A549 (cell line): ENCODE measurements around the gene RASD2. TPM values are rescaled to one million over a fixed set of nuclear protein-coding genes. Genes with fewer than 3 reads are reported as not detected.

ENCODE experiments used
- ATAC-seq, 2 experiments: fragments of 200-7000 bp in 1 of 2; fragments of >200 bp in 1 of 2; cut with Nextera tagmentation in 1 of 2; cut with Tn5 transposase in 1 of 2; 3 replicates each; pipeline versions ENCODE4 v1.8.0 to v1.9.1; 2018 to 2020; ENCODE audit warnings: mild to moderate bottlenecking in 1 of 2, moderate library complexity in 1 of 2
- CTCF ChIA-PET: fragments of 300-600 bp; sonication (Branson Sonifier 250); formaldehyde crosslinking; extraction: SDS; loops from one replicate; lab custom pipeline; 2021; ENCODE audit warnings: antibody characterized with exemption, inconsistent platforms; lab: Yijun Ruan, JAX
- POLR2A ChIA-PET: fragments of 350-600 bp; formaldehyde crosslinking; extraction: SDS; loops from one replicate; lab custom pipeline; 2021; ENCODE audit warnings: antibody characterized with exemption, inconsistent platforms; lab: Yijun Ruan, JAX
- DNase-seq, 2 experiments: peaks; one replicate each; pipeline versions ENCODE4 v3.0.0 to v3.0.0-alpha.2; 2011 to 2016; ENCODE audit warnings: low read depth in 1 of 2, low spot score in 1 of 2
- FAIRE-seq: peaks from 2 replicates; lab custom pipeline; 2011; peaks lifted over from hg19 to GRCh38; lab: Jason Lieb, UNC
- H3K27ac ChIP-seq, 2 experiments: fragments of >200 bp; sonication (Bioruptor Twin); formaldehyde crosslinking; 3 replicates each; pipeline ENCODE4 v1.5.1; 2016 to 2017
- H3K4me1 ChIP-seq: fragments of >200 bp; sonication (Bioruptor Twin); formaldehyde crosslinking; 3 replicates; pipeline ENCODE4 v1.6.1; 2016
- H3K4me2 ChIP-seq: fragments of >200 bp; sonication (Bioruptor Twin); formaldehyde crosslinking; 3 replicates; pipeline ENCODE4 v1.6.1; 2016
- H3K4me3 ChIP-seq: fragments of >200 bp; sonication (Bioruptor Twin); formaldehyde crosslinking; 3 replicates; pipeline ENCODE4 v1.5.1; 2016
- H3K9me3 ChIP-seq: fragments of >200 bp; sonication (Bioruptor Twin); formaldehyde crosslinking; 3 replicates; pipeline ENCODE4 v1.6.1; 2016
- CBX8 ChIP-seq: fragments of 200-600 bp; sonication (generic); IDR thresholded peaks from 2 replicates; pipeline ENCODE4 v1.6.1; 2016
- CHD4 ChIP-seq: fragments of 200-600 bp; sonication (generic); IDR thresholded peaks from 2 replicates; pipeline ENCODE4 v1.6.1; 2016; ENCODE audit warnings: antibody characterized with exemption, mild to moderate bottlenecking, borderline replicate concordance
- EHF ChIP-seq: fragments of 250-450 bp; sonication (Bioruptor Pico); IDR thresholded peaks from 2 replicates; pipeline ENCODE4 v1.5.0; 2020; ENCODE audit warnings: mild to moderate bottlenecking
- EHMT2 ChIP-seq: fragments of 200-600 bp; sonication (generic); IDR thresholded peaks from 2 replicates; pipeline ENCODE4 v1.6.1; 2016; ENCODE audit warnings: antibody characterized with exemption, low read depth, mild to moderate bottlenecking, moderate library complexity
- ESRRA ChIP-seq: fragments of 150-350 bp; IDR thresholded peaks from 2 replicates; pipeline ENCODE4 v1.6.1; 2014; ENCODE audit warnings: mild to moderate bottlenecking, low read length, borderline replicate concordance
- GATA3 ChIP-seq: IDR thresholded peaks from 2 replicates; pipeline ENCODE4 v1.6.1; 2012; ENCODE audit warnings: borderline replicate concordance
- HEYL ChIP-seq: fragments of 250-450 bp; sonication (Bioruptor Pico); IDR thresholded peaks from 2 replicates; pipeline ENCODE4 v1.8.0; 2021; ENCODE audit warnings: mild to moderate bottlenecking, moderate library complexity
- HOXA7 ChIP-seq: fragments of 250-450 bp; sonication (Bioruptor Pico); IDR thresholded peaks from 2 replicates; pipeline ENCODE4 v1.5.0; 2020; ENCODE audit warnings: mild to moderate bottlenecking, moderate library complexity
- HOXB5 ChIP-seq: fragments of 250-450 bp; sonication (Bioruptor Pico); IDR thresholded peaks from 2 replicates; pipeline ENCODE4 v1.5.0; 2020; ENCODE audit warnings: mild to moderate bottlenecking, moderate library complexity
- JUN ChIP-seq, 2 experiments: fragments of >200 bp; sonication (Bioruptor Twin); formaldehyde crosslinking; IDR thresholded peaks; 2 replicates in 1 of 2; 3 replicates in 1 of 2; pipeline ENCODE4 v1.6.1; 2016 to 2017
- JUNB ChIP-seq: fragments of >200 bp; sonication (Bioruptor Twin); formaldehyde crosslinking; IDR thresholded peaks from 2 replicates; pipeline ENCODE4 v1.6.1; 2016
- KDM1A ChIP-seq: fragments of 200-600 bp; sonication (generic); IDR thresholded peaks from 2 replicates; pipeline ENCODE4 v1.6.1; 2016; ENCODE audit warnings: low read depth, mild to moderate bottlenecking
- MYC ChIP-seq: IDR thresholded peaks from 2 replicates; pipeline ENCODE4 v1.6.1; 2012; ENCODE audit warnings: mild to moderate bottlenecking, inconsistent platforms, low read length, improper control_type of control experiment, borderline replicate concordance
- POLR2A ChIP-seq: IDR thresholded peaks from 2 replicates; pipeline ENCODE4 v1.6.1; 2012; ENCODE audit warnings: mild to moderate bottlenecking, low read length
- POLR2AphosphoS2 ChIP-seq: conservative IDR thresholded peaks from 2 replicates; pipeline ENCODE4 v1.6.1; 2012; ENCODE audit warnings: low read length, improper control_type of control experiment, inconsistent platforms
- RARB ChIP-seq: fragments of 250-450 bp; sonication (Bioruptor Pico); IDR thresholded peaks from 2 replicates; pipeline ENCODE4 v1.8.0; 2021; ENCODE audit warnings: mild to moderate bottlenecking, moderate library complexity
- RFX5 ChIP-seq: fragments of 450-650 bp; IDR thresholded peaks from 2 replicates; pipeline ENCODE4 v1.7.1; 2014; ENCODE audit warnings: antibody characterized with exemption, mild to moderate bottlenecking, moderate library complexity
- SMC3 ChIP-seq: fragments of >200 bp; sonication (Bioruptor Twin); formaldehyde crosslinking; IDR thresholded peaks from 3 replicates; pipeline ENCODE4 v1.6.1; 2018; ENCODE audit warnings: inconsistent platforms
- SREBF2 ChIP-seq: fragments of 450-650 bp; IDR thresholded peaks from 2 replicates; pipeline ENCODE4 v1.6.1; 2014; ENCODE audit warnings: mild to moderate bottlenecking, moderate library complexity
- TP53 ChIP-seq: fragments of 250-450 bp; sonication (Bioruptor Pico); IDR thresholded peaks from 2 replicates; pipeline ENCODE4 v1.5.0; 2021; ENCODE audit warnings: mild to moderate bottlenecking, moderate library complexity
- ZFP36 ChIP-seq: fragments of 450-650 bp; IDR thresholded peaks from 2 replicates; pipeline ENCODE4 v1.6.1; 2014; ENCODE audit warnings: borderline replicate concordance; ENCODE audit not compliant: partially characterized antibody
- WGBS: methylation state at CpG from one replicate; pipeline ENCODE4 v1.1.6; 2017; ENCODE audit errors: missing lambda C conversion rate; 5-methylcytosine and 5-hydroxymethylcytosine counted together
- polyA plus RNA-seq, 4 experiments: library from polyadenylated mRNA; depleted of rRNA in 3 of 4; stranded (reverse); fragments of >200 nt; fragmentation: RNase III in 1 of 4; extraction: RNeasy Plus Mini Kit Qiagen cat#74134 plus additional on column Dnase treatment in 1 of 4; gene quantifications; 2 replicates in 3 of 4; 3 replicates in 1 of 4; pipeline ENCODE4 v1.2.3, GENCODE V29; 2011 to 2017
- TF ChIP-seq, protein P1 (sequence below): fragments of >200 bp; sonication (Bioruptor Twin); formaldehyde crosslinking; IDR thresholded peaks from 3 replicates; pipeline ENCODE4 v1.5.1; 2016
- TF ChIP-seq, protein P2 (sequence below): fragments of 250-450 bp; sonication (Bioruptor Pico); IDR thresholded peaks from 2 replicates; pipeline ENCODE4 v1.5.0; 2020; ENCODE audit warnings: low read depth, mild to moderate bottlenecking, moderate library complexity
- TF ChIP-seq, protein P3 (sequence below): fragments of >200 bp; sonication (Bioruptor Twin); formaldehyde crosslinking; IDR thresholded peaks from 2 replicates; pipeline ENCODE4 v1.6.1; 2016
- TF ChIP-seq, protein P4 (sequence below): fragments of 150-350 bp; IDR thresholded peaks from 2 replicates; pipeline ENCODE4 v1.6.1; 2014; ENCODE audit warnings: low read depth, mild to moderate bottlenecking, low read length
- TF ChIP-seq, protein P5 (sequence below): IDR thresholded peaks from 2 replicates; pipeline ENCODE4 v1.6.1; 2012

The RASD2 gene
- polyA plus RNA-seq, 2 of the 4 experiments (the other 2 are of a cell fraction), result 0.61 to 1.2 TPM

DNA sequence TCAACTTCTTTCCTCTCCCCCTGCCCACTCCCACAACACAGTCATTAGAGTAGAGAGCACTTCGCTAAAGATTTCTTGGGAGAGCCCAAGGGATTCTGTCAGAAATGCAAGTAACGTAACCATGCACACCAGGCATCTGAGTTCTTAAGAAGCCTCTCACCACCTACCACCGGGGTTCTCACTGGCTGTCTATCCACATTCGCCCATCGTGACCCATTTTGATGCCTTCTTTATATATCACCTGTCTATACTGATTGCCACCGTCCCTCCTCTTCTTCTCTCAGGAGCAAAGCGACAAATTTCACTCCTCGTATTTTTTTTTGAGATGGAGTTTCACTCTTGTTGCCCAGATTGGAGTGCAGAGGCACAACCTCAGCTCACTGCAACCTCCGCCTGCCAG lies 23.9 kb upstream of the RASD2 start:
- Histone ChIP-seq H3K4me3 (no peak overlapping the region), H3K4me2 (no peak overlapping the region), H3K27ac (no peak overlapping the region), H3K9me3 (no peaks in the 10 kb centered on the region), H3K4me1 (0 out of 3 replicates have a peak, but pooled peaks cover 5% of the 10 kb centered on the region)
- FAIRE-seq (no peak), DNase-seq (no peak), ATAC-seq (no peak)
- 76% methylated on average over 9 of the region's 9 CpGs for WGBS
- ChIA-PET POLR2A (no interaction called here), CTCF (no interaction called here)
- TF ChIP-seq ESRRA (no peak), JUN (IDR thresholded peaks at IDR 0.05) (no peak), RFX5 (no peak), EHF (CRISPR knock-in tag) (no peak), HOXB5 (CRISPR knock-in tag) (no peak), POLR2AphosphoS2 (no peak), HEYL (CRISPR knock-in tag) (no peak), TP53 (no peak), CHD4 (no peak), HOXA7 (CRISPR knock-in tag) (no peak), SMC3 (no peak), MYC (no peak), JUNB (no peak), KDM1A (no peak), ZFP36 (no peak)
- TF ChIP-seq, protein P1, sequence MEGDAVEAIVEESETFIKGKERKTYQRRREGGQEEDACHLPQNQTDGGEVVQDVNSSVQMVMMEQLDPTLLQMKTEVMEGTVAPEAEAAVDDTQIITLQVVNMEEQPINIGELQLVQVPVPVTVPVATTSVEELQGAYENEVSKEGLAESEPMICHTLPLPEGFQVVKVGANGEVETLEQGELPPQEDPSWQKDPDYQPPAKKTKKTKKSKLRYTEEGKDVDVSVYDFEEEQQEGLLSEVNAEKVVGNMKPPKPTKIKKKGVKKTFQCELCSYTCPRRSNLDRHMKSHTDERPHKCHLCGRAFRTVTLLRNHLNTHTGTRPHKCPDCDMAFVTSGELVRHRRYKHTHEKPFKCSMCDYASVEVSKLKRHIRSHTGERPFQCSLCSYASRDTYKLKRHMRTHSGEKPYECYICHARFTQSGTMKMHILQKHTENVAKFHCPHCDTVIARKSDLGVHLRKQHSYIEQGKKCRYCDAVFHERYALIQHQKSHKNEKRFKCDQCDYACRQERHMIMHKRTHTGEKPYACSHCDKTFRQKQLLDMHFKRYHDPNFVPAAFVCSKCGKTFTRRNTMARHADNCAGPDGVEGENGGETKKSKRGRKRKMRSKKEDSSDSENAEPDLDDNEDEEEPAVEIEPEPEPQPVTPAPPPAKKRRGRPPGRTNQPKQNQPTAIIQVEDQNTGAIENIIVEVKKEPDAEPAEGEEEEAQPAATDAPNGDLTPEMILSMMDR, result no peak
- TF ChIP-seq, protein P2, sequence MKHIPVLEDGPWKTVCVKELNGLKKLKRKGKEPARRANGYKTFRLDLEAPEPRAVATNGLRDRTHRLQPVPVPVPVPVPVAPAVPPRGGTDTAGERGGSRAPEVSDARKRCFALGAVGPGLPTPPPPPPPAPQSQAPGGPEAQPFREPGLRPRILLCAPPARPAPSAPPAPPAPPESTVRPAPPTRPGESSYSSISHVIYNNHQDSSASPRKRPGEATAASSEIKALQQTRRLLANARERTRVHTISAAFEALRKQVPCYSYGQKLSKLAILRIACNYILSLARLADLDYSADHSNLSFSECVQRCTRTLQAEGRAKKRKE (CRISPR knock-in tag), result no peak

DNA sequence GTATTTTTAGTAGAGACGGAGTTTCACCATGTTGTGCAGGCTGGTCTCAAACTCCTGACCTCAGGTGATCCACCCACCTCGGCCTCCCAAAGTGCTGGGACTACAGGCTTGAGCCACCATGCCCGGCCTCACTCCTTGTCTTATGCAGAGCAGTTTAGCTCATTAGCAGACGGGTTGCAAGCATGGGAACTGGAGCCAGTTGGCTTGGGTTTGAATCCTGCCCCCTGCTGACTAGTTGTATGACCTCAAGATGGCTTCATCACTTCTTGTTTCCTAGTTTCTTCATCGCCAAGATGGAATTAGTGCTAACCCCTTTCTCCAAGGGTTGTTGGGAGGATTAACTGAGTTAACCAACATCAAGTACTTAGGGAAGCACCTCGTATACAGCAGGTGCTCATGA lies 23.4 kb upstream of the RASD2 start:
- no peak overlapping the region for H3K4me3 ChIP-seq
- ATAC-seq (no peak), FAIRE-seq (no peak), DNase-seq (no peak)
- H3K4me1 ChIP-seq, result 0 out of 3 replicates have a peak, but pooled peaks cover 5% of the 10 kb centered on the region
- no peaks in the 10 kb centered on the region for H3K9me3 ChIP-seq
- H3K4me2 ChIP-seq, result no peak overlapping the region
- CTCF ChIA-PET, result no interaction called here
- TF ChIP-seq ESRRA (no peak), CBX8 (no peak)
- TF ChIP-seq, all 56 proteins: peak for 0
- POLR2A ChIA-PET, result no interaction called here
- H3K27ac ChIP-seq, result no peak overlapping the region
- WGBS, result 74% methylated on average over 5 of the region's 6 CpGs

DNA sequence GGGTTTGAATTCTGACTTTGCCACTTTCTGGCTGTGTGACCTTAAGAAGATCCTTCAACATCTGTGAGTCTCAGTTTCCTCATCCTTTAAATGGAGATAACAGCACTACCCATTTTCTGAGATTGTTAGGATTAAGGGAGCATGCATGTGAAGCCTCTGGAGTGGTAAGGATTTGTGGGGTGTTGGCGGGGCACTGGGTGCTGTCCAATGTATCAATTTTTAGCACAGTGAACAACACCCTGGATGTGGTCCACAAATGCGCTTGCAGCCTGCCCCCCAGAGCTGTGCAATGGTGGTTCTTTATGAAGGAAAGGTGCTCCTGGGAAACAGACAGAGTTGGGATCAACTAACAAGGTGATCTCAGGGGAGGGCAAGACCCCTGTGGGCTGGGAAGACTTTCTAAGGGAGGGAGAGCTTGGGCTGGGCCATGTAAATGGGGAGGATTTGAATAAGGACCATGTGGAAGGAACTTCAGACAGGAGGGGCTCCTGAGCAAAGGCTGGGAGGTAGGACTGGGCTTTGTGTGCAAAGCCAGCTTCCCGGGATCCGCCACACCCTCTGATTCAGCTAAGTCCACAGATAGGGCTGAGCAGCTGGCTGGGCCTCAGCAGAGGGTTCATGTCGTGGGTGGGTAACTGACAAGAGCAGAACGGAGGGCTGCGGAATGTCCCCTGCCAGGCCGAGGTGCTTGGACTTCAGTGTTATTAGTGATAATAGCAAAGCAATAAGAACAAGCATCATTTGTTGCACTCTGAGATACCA lies 22.7 kb upstream of the RASD2 start:
- Histone ChIP-seq H3K4me3 (no peak overlapping the region), H3K4me2 (no peak overlapping the region), H3K27ac (no peak overlapping the region), H3K4me1 (0 out of 3 replicates have a peak, but pooled peaks cover 5% of the 10 kb centered on the region), H3K9me3 (no peaks in the 10 kb centered on the region)
- WGBS, result 57% methylated on average over 8 of the region's 8 CpGs
- ChIA-PET CTCF (interaction anchor here (0.6 kb wide), 1 partner anchor 21 kb away, joined by 4 read pairs; no protein-coding TSS in a partner anchor), POLR2A (no interaction called here)
- ATAC-seq (peak in 1 of 2 experiments; percentile 49; a peak in 2 of 6 replicates), DNase-seq (peak in 1 of 2 experiments; percentile 25), FAIRE-seq (no peak)
- TF ChIP-seq, protein P2 (CRISPR knock-in tag), result no peak
- TF ChIP-seq GATA3 (no peak), EHMT2 (no peak), HOXB5 (CRISPR knock-in tag) (no peak), POLR2A (no peak), RARB (CRISPR knock-in tag) (no peak), SREBF2 (no peak), JUN (IDR thresholded peaks at IDR 0.05) (no peak), JUNB (no peak), EHF (CRISPR knock-in tag) (no peak)
- TF ChIP-seq, protein P3, sequence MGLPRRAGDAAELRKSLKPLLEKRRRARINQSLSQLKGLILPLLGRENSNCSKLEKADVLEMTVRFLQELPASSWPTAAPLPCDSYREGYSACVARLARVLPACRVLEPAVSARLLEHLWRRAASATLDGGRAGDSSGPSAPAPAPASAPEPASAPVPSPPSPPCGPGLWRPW, result no peak
- TF ChIP-seq, protein P4, sequence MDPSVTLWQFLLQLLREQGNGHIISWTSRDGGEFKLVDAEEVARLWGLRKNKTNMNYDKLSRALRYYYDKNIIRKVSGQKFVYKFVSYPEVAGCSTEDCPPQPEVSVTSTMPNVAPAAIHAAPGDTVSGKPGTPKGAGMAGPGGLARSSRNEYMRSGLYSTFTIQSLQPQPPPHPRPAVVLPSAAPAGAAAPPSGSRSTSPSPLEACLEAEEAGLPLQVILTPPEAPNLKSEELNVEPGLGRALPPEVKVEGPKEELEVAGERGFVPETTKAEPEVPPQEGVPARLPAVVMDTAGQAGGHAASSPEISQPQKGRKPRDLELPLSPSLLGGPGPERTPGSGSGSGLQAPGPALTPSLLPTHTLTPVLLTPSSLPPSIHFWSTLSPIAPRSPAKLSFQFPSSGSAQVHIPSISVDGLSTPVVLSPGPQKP, result no peak
- TF ChIP-seq, protein P5, sequence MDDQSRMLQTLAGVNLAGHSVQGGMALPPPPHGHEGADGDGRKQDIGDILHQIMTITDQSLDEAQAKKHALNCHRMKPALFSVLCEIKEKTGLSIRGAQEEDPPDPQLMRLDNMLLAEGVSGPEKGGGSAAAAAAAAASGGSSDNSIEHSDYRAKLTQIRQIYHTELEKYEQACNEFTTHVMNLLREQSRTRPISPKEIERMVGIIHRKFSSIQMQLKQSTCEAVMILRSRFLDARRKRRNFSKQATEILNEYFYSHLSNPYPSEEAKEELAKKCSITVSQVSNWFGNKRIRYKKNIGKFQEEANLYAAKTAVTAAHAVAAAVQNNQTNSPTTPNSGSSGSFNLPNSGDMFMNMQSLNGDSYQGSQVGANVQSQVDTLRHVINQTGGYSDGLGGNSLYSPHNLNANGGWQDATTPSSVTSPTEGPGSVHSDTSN, result no peak
